ENCODE results near the gene SPDYE2.
"Not testable (repeated sequence)": the region's sequence is repeated elsewhere in the genome, so short reads cannot be mapped to it uniquely, and the experiment has no call there.

Gene SPDYE2, protein sequence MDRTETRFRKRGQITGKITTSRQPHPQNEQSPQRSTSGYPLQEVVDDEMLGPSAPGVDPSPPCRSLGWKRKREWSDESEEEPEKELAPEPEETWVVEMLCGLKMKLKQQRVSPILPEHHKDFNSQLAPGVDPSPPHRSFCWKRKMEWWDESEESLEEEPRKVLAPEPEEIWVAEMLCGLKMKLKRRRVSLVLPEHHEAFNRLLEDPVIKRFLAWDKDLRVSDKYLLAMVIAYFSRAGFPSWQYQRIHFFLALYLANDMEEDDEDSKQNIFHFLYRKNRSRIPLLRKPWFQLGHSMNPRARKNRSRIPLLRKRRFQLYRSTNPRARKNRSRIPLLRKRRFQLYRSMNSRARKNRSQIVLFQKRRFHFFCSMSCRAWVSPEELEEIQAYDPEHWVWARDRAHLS

DNA sequence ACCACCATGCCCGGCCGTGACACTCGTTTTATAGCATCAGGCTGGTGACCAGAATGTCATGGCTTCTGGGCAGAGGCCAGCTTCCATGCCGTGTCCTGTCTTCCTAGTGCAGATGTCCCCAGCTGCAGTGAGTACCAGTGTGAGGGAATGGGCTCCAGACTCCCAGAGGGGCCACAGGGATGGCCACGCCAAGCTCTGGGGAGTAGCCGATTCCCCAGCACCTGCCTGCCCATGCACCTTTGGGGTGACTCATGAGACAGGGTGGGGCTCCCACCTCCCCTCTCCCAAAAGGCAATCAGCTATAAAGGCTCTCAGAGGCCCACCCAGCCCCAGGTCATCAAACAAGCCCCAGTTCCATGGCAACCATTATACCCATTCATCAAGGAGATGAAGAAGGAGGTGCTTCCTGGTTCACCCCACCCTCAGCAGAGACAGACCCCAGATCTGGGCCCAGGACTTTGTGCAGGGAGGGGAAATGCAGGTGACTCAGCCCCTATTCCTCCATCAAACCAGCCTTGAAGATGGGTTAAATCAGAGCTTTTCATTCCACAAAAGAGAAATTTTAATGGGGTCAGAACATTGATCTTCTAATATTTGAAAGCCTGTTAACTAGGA lies at the start of gene SPDYE2:
Gene SPDYE2 (plus strand): TSS at position 419 of the 615 bp plus-strand sequence. CDS start 2,030 bp downstream, outside the sequence.
- not testable (repeated sequence) for H3K9me3 Mint-ChIP-seq; H3K4me1 Mint-ChIP-seq (ENCODE audit: low read depth); H3K27ac Mint-ChIP-seq; H3K4me3 Mint-ChIP-seq; H3K27me3 Mint-ChIP-seq (ENCODE audit: low read depth); H3K36me3 Mint-ChIP-seq (ENCODE audit: low read depth)

DNA sequence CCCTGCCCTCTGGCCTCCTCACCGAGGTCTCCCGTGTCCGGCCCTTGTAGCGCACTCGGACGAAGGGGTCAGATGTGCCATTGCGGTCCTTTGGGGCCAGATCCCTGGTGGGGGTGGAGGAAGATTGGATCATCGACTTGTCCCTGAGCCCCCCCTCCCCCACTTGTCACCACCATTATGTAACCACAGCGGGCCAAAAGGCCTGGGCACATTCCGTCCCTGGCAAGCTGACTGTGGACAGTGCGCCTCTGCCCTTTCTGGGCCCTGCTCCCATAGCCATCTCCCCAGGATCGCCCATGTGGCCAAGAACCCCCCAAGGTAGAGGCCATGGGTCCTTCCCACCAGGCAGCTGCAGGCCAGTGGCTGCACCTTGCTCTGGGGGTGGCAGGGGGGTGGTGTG lies 47.9 kb upstream of the SPDYE2 start:
- not testable (repeated sequence) for H3K4me3 Mint-ChIP-seq; H3K36me3 Mint-ChIP-seq (ENCODE audit: low read depth); H3K4me1 Mint-ChIP-seq (ENCODE audit: low read depth); H3K27me3 Mint-ChIP-seq (ENCODE audit: low read depth); H3K27ac Mint-ChIP-seq; H3K9me3 Mint-ChIP-seq

DNA sequence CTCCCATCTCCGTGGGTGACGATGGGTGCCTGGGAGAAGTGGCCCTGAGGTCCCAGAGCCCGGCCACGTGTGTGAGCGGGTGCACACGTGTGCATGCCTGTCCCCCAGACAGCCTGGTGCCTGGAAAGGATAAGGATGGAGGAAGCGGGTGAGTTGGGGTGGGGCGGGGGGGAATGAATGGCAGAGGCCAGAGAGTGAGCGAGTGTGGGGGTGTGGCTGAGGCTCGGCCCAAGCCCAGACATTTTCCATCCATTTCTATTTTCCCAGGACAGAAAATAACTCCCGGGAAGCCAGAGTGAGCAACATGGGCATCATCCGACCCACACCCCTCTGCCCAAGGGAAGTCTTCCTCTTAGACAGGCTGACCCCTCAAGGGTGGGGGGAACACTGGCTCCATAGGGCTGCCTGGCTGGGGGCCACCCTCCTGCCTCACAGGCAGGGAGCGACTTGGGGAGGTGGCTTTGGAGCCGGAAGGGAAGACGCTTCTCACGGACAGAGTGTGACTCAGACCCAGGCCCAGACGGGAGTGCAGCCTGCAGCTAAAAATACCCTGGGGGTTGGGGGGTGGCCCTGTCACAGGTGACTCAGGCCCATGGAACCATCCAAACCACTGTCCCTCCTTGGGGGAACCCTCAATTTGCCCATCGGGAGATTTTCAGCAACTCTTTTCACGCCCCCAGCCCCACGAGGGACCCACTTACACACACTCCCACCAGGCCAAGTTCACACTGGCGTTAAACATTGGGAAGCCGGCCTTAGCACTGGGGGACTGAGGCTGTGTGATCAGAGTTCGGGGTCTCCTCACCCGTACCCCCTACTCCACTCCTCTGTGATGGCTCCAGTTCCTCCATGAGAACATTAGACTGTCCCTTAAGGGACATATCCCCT lies 45.5 kb upstream of the SPDYE2 start:
- not testable (repeated sequence) for H3K27ac Mint-ChIP-seq; H3K36me3 Mint-ChIP-seq (ENCODE audit: low read depth); H3K4me3 Mint-ChIP-seq; H3K4me1 Mint-ChIP-seq (ENCODE audit: low read depth); H3K27me3 Mint-ChIP-seq (ENCODE audit: low read depth); H3K9me3 Mint-ChIP-seq

DNA sequence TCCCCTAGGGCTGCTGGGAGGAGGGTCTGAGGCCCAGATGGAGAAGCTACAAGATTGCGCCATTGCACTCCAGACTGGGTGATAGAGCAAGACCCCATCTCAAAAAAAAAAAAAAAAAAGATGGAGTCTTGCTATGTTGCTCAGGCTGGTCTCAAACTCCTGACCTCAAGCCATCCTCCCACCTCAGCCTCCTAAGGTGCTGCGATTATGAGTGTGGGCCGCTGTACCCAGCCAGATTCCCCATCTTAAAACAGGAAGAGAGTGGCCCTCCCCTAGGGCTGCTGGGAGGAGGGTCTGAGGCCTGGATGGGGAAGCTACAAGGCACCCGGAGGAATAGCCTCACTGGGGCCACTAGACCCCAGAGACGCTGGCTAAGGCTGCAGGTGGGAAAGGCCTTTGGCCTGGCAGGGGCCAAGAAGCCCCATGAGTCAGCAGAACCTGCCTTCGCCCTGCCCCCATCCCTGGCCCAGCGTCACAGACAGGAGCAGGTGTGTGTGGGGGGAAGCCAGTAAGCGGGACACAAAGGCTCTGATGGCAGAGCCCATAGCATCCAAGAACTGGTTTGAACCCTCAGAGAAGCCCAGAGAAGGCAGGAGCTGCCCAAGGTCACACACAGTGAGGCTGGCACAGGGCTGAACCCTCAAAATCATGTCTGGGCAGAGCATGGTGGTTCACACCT lies 43.5 kb upstream of the SPDYE2 start:
- not testable (repeated sequence) for H3K36me3 Mint-ChIP-seq (ENCODE audit: low read depth); H3K27me3 Mint-ChIP-seq (ENCODE audit: low read depth); H3K4me3 Mint-ChIP-seq; H3K9me3 Mint-ChIP-seq; H3K27ac Mint-ChIP-seq; H3K4me1 Mint-ChIP-seq (ENCODE audit: low read depth)

DNA sequence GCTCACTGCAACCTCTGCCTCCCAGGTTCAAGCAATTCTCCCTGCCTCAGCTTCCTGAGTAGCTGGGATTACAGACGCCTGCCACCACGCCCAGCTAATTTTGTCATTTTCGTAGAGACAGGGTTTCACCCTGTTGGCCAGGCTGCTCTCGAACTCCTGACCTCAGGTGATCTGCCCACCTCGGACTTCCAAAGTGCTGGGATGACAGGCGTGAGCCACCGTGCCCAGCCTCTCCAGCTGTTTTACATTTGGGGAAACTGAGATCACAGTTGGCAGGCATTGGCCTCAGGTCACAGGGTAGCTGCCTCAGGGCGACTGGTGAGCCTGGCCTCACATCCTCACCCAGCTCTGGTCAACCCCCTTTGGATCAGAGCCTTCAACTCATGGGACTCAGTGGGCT lies 40.5 kb upstream of the SPDYE2 start:
- not testable (repeated sequence) for H3K9me3 Mint-ChIP-seq; H3K4me1 Mint-ChIP-seq (ENCODE audit: low read depth); H3K27ac Mint-ChIP-seq; H3K27me3 Mint-ChIP-seq (ENCODE audit: low read depth); H3K4me3 Mint-ChIP-seq; H3K36me3 Mint-ChIP-seq (ENCODE audit: low read depth)

DNA sequence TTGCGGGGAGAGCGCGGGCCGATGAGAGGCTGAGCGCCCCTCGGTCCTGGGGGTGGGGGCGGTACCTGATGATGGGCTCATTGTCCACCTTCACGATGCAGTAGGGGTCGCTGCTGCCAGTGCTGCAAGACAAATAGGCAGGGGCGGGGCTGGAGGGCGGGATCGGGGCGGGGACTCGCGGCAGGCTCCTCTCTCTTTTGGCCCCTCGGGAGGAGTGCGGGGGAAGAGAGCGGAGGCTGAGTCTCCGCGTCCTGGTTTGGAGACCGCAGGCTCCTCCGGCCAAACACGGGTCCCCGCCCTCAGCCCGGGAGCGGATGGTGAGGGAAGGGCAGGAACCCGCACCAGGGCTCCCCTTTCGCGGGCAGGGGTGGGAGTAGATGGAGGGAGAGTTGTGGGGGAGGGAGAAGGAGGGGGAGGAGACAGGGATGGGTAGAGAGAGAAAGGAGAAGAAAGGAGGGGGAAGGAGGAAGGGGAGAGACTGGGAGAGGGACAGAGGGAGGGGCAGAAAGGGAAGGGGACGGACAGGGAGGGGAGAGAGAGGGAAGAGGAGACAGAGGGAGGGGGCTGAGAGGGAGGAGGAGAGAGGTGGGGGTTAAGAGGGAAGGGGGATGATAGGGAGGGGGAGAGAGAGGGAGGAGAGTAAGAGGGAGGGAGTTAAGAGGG lies 39.0 kb upstream of the SPDYE2 start:
- not testable (repeated sequence) for H3K9me3 Mint-ChIP-seq; H3K27ac Mint-ChIP-seq; H3K27me3 Mint-ChIP-seq (ENCODE audit: low read depth); H3K36me3 Mint-ChIP-seq (ENCODE audit: low read depth); H3K4me1 Mint-ChIP-seq (ENCODE audit: low read depth); H3K4me3 Mint-ChIP-seq

DNA sequence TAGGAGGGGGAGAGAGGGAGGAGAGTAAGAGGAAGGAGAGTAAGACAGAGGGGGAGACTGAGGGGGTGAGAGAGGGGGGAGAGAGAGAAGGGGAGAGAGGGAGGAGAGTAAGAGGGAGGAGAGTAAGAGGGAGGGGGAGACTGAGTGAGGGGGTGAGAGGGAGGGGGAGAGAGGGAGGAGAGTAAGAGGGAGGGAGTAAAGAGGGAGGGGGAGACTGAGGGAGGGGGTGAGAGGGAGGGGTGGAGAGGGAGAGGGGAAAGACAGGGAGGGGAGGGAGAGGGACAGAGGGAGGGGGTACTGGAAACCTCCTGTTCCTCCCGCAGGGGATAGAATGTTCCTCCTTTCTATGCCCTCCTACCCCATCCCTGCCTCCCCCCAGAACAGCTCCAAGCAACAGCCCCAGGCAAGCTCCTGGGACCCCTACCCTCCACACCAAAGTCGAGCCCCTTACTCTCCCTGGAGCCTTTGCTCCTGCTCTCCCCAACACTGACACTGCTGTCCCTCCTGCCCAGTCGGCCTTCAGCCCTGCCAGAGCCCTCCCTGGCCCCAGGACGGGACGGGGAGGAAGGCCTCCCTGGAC lies 38.3 kb upstream of the SPDYE2 start:
- H3K9me3 Mint-ChIP-seq; H3K4me3 Mint-ChIP-seq; H3K4me1 Mint-ChIP-seq (ENCODE audit: low read depth); H3K27ac Mint-ChIP-seq; H3K36me3 Mint-ChIP-seq (ENCODE audit: low read depth); H3K27me3 Mint-ChIP-seq (ENCODE audit: low read depth): not testable (repeated sequence)

DNA sequence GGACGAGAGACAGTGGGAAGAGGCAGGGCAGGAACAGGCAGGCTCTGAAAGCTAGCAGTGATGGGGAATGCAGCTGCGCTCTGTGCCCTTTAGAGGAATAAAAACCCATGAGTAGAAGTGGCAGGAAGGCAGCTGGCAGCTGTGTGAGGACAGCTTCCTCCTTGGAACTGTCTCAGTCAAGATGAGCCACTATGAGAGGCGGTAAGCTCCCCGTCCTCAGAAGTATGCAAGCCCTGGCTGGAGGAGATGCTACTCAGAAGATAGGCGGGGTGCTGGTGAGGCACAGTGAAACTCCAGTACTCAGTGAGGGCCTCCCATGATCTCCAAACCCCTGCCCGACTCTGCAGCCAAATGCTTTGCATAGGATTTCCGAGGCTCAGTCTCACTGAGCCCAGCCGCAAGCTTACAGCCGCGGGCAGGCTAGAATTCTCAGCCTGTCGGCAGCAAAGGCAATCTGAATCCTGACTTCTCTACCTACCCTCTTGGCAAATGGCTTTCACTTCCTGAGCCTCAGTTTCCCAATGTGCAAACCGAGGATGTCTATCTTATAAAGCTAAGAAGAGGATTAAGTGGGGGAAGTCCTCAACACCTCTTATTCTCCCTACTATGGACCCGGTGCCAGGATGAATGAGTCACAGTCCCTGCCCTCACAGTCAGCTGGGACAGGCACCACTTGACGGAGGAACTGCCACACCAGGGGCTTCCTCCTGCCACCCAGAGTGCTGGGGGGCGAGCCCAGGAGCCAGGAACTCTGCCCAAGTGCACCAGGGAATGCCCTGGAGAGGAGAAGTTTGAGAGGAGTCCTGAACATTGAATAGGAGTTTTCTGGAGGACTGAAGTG lies 35.9 kb upstream of the SPDYE2 start:
- not testable (repeated sequence) for H3K4me3 Mint-ChIP-seq; H3K27me3 Mint-ChIP-seq (ENCODE audit: low read depth); H3K36me3 Mint-ChIP-seq (ENCODE audit: low read depth); H3K27ac Mint-ChIP-seq; H3K9me3 Mint-ChIP-seq; H3K4me1 Mint-ChIP-seq (ENCODE audit: low read depth)

DNA sequence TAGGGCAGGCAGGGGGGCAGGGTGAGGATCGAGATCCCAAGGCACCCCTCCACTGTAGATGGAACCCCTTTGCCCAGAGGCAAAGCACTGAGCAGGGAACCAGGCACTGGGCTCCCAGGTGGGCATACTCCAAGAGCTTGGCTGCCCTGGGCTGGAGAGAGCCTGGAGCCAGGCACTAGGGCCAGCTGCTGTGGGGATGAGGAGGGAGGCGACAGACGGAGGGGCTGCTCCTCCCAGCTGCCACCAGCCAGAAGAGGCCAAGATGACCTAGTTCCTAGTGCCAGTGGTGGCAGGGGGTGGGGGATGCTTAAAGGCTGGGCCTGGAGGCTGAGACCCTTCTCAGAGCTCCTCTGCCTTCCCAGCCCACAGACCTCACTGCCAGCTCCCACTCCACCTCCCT lies 35.1 kb upstream of the SPDYE2 start:
- not testable (repeated sequence) for H3K27ac Mint-ChIP-seq; H3K9me3 Mint-ChIP-seq; H3K4me3 Mint-ChIP-seq; H3K4me1 Mint-ChIP-seq (ENCODE audit: low read depth); H3K36me3 Mint-ChIP-seq (ENCODE audit: low read depth); H3K27me3 Mint-ChIP-seq (ENCODE audit: low read depth)

DNA sequence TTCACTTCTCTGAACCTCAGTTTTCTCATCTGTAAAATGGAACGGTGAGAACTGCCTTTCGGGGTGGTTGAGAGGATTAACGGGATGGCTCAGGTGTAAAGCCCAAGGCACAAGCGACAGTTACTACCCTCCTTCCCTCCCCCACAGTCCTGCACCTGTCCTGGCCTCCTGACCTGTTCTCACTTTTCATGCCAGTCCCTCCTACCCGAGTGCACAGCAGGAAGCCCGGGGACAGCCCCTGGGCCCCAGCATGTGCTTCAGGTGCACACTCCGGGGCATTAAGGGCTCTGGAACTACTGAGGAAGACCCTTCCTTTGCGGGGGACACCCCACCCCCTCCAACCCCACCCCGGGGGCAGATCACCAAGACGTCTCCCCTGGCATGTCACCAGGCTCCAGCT lies 34.1 kb upstream of the SPDYE2 start:
- not testable (repeated sequence) for H3K9me3 Mint-ChIP-seq; H3K36me3 Mint-ChIP-seq (ENCODE audit: low read depth); H3K27me3 Mint-ChIP-seq (ENCODE audit: low read depth); H3K27ac Mint-ChIP-seq; H3K4me1 Mint-ChIP-seq (ENCODE audit: low read depth); H3K4me3 Mint-ChIP-seq

DNA sequence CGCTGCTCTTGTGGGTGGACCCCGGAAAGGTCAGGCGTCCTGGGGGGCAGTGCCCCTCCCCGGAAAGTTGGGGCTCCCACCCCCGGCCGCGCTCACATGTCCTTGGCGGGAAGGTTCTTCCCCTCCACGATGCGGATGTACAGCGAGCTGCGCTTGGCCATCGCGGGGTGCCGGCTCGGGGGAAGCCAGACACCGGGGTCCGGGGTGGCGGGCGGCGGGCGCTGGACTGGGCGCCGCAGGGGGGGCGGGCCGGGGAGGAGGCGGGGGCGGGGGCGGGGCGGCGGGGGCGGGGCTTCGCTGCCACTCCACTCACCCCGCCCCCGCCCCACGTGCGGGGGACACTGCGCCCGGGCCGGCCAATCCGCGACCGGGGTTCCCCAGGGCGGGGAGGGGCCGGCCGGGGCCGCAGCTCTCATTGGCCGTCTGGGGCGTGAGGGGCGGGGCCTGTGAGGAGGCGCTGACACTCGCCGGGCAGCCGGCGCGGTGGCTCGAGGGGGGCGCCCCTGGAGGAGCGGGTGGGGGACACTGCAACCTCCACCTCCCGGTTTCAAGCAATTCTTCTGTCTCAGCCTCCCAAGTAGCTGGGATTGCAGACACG lies 33.4 kb upstream of the SPDYE2 start, which contains the start of gene RASA4B:
Gene RASA4B (minus strand): TSS at position 228 of the 598 bp plus-strand sequence. CDS start 67 bp downstream, at position 161.
- H3K9me3 Mint-ChIP-seq; H3K27ac Mint-ChIP-seq; H3K27me3 Mint-ChIP-seq (ENCODE audit: low read depth); H3K36me3 Mint-ChIP-seq (ENCODE audit: low read depth); H3K4me1 Mint-ChIP-seq (ENCODE audit: low read depth): not testable (repeated sequence)
- H3K4me3 Mint-ChIP-seq: peak within 1 kb of the TSS; percentile 57

DNA sequence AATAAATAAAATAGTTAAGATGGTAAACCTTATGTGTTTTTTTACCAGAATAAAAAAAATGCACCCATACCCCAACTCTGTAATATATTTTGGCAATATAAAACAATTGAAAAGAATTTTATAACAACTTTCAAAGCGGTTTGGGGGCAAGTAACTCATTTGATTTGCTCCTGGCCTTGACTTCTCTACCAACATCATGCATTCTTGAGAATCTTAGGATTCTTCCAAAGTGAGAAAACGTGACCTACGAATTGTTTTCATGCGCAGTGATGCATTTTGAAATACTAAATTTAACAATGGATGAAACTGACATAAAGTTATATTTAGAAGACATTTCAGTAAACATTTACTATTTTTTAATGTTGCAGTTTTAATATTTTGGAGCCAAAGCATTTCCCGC lies 30.2 kb upstream of the SPDYE2 start:
- H3K4me3 Mint-ChIP-seq; H3K9me3 Mint-ChIP-seq; H3K27me3 Mint-ChIP-seq (ENCODE audit: low read depth); H3K36me3 Mint-ChIP-seq (ENCODE audit: low read depth); H3K4me1 Mint-ChIP-seq (ENCODE audit: low read depth); H3K27ac Mint-ChIP-seq: not testable (repeated sequence)

DNA sequence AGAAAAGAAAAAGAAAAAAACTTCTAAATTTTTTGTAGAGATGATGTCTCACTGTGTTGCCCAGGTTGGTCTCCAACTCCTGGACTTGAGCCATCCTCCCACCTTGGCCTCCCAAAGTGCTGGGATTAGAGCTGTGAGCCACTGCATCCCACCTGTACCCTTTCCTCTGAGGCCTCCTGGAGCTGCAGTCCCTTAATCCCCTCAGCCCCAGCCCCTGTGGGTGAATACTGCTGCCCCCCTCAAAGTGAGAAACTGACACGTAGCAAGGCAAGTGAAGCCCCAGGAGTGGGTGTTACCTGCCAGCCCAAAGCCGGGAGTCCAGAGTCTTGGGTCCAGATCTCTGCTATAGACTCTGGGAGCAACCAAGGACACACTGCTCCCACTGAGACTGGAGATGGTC lies 26.2 kb upstream of the SPDYE2 start:
- not testable (repeated sequence) for H3K4me1 Mint-ChIP-seq (ENCODE audit: low read depth); H3K27ac Mint-ChIP-seq; H3K9me3 Mint-ChIP-seq

More for the DNA sequence above, 26.2 kb upstream of the SPDYE2 start:
- not testable (repeated sequence) for H3K4me3 Mint-ChIP-seq; H3K36me3 Mint-ChIP-seq (ENCODE audit: low read depth); H3K27me3 Mint-ChIP-seq (ENCODE audit: low read depth)
